ENCODE results near the gene OSBPL9.

GRCh38 chr1:51760872-51761271 lies 144.0 kb downstream of the OSBPL9 start:
- TF ChIP-seq EZH2 (IDR thresholded peaks at IDR 0.05; ENCODE audit: borderline replicate concordance, low read depth, low read length, poor library complexity, severe bottlenecking) (no peak), CTCF (conservative IDR thresholded peaks at IDR 0.05; ENCODE audit: low read depth, low read length) (no peak)

Measured in A673 (cell line).